ENCODE results near the gene RAB36.

- no peak for TF ChIP-seq CTCF (IDR thresholded peaks at IDR 0.05; ENCODE audit: low read length)
- no peak for TF ChIP-seq EZH2phosphoT487 (IDR thresholded peaks at IDR 0.05; ENCODE audit: low read length)
Observed at GRCh38 chr22:23180893-23181720, 35.8 kb downstream of the RAB36 start.
